ENCODE measurements around the gene SLC12A8. TPM values are rescaled to one million over a fixed set of nuclear protein-coding genes. Genes with fewer than 3 reads are reported as not detected.

SLC12A8 gene
- total and polyA plus RNA-seq, 4 donors = 4.2 to 5.2 (median 4.9) TPM

DNA sequence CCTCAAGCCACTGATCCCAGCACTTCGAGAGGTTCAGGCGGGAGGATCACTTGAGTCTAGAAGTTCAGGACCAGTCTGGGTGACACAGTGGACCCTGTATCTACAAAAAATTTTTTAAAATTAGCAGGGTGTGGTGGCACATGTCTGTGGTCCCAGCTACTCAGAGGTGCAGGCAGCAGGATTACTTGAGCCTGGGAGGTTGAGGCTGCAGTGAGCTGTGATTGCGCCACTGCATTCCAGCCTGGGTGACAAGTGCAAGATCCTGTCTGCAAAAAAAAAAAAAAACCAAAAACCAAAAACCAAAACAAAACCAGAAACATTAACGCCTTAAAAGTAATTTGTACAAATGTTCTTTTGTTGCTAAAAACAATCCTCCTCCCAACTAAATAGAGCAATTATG, 27.9 kb upstream of the SLC12A8 start:
- 100% methylated on average over 1 of the region's 4 CpGs for WGBS (ENCODE audit: insufficient coverage)

DNA sequence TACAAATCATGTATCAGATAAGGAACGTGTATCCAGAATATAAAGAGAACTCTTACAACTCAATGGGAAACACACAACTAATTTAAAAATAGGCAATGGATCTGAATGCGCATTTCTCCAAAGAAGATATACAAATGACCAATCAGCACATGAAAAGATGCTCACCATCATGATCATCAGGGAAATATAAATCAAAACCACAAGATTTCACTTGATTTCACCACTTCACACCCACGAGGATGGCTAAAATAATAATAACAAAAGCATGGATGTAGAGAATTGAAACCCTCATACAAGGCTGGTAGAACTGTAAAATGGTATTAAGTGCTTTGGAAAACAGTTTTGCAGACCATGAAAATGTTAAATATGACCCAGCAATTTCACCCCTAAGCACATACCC, 26.7 kb upstream of the SLC12A8 start:
- peaks cover 3% of the 10 kb centered on the region for H3K36me3 ChIP-seq (ENCODE audit: control insufficient read depth, insufficient read depth, low read length)
- DNase-seq (ENCODE audit: low read depth in 4 of 6, low spot score in 6 of 6) = no peak
- no peaks in the 10 kb centered on the region for H3K4me1 ChIP-seq (ENCODE audit: control insufficient read depth, insufficient read depth, low read length)
- H3K27me3 ChIP-seq (ENCODE audit: control insufficient read depth, insufficient read depth, low read length) = no peaks in the 10 kb centered on the region
- no CpG with 5 or more reads among the region's 3 CpGs for WGBS (ENCODE audit: insufficient coverage)
- no peaks in the 10 kb centered on the region for H3K9me3 ChIP-seq (ENCODE audit: control insufficient read depth, insufficient read depth, low read length)
- no peak overlapping the region for H3K4me3 ChIP-seq (ENCODE audit: low read depth, low read length)
- H3K27ac ChIP-seq (ENCODE audit: low read depth, low read length) = no peak overlapping the region

More for the DNA sequence above, 27.9 kb upstream of the SLC12A8 start:
- Histone ChIP-seq H3K9me3 (ENCODE audit: control insufficient read depth, insufficient read depth, low read length) (no peaks in the 10 kb centered on the region), H3K27ac (ENCODE audit: low read depth, low read length) (no peak overlapping the region), H3K27me3 (ENCODE audit: control insufficient read depth, insufficient read depth, low read length) (no peaks in the 10 kb centered on the region), H3K4me3 (ENCODE audit: low read depth, low read length) (no peak overlapping the region), H3K4me1 (ENCODE audit: control insufficient read depth, insufficient read depth, low read length) (no peaks in the 10 kb centered on the region), H3K36me3 (ENCODE audit: control insufficient read depth, insufficient read depth, low read length) (peaks cover 3% of the 10 kb centered on the region)
- no peak for DNase-seq (ENCODE audit: low read depth in 4 of 6, low spot score in 6 of 6)

DNA sequence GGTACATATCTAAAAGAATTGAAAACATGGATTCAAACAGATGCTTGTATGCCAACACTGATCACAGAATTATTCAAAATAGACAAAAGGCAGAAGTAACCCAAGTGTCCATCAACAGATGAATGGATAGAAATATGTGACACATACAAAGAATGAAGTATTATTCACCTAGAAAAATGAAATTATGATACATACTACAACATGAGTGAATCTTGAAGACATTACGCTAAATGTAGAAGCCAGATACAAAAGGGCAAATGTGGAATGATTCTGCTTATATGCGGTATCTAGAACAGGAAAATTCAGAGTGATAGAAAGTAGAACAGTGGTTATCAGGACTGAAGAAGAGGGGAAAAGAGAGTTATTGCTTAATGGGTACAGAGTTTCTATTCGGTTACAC, 26.2 kb upstream of the SLC12A8 start:
- H3K4me1 ChIP-seq (ENCODE audit: control insufficient read depth, insufficient read depth, low read length) = no peaks in the 10 kb centered on the region
- H3K36me3 ChIP-seq (ENCODE audit: control insufficient read depth, insufficient read depth, low read length) = peaks cover 3% of the 10 kb centered on the region
- no peaks in the 10 kb centered on the region for H3K27me3 ChIP-seq (ENCODE audit: control insufficient read depth, insufficient read depth, low read length)
- no peak overlapping the region for H3K27ac ChIP-seq (ENCODE audit: low read depth, low read length)
- no peak for DNase-seq (ENCODE audit: low read depth in 4 of 6, low spot score in 6 of 6)
- no peaks in the 10 kb centered on the region for H3K9me3 ChIP-seq (ENCODE audit: control insufficient read depth, insufficient read depth, low read length)
- WGBS (ENCODE audit: insufficient coverage) = no CpG with 5 or more reads among the region's 3 CpGs
- no peak overlapping the region for H3K4me3 ChIP-seq (ENCODE audit: low read depth, low read length)

DNA sequence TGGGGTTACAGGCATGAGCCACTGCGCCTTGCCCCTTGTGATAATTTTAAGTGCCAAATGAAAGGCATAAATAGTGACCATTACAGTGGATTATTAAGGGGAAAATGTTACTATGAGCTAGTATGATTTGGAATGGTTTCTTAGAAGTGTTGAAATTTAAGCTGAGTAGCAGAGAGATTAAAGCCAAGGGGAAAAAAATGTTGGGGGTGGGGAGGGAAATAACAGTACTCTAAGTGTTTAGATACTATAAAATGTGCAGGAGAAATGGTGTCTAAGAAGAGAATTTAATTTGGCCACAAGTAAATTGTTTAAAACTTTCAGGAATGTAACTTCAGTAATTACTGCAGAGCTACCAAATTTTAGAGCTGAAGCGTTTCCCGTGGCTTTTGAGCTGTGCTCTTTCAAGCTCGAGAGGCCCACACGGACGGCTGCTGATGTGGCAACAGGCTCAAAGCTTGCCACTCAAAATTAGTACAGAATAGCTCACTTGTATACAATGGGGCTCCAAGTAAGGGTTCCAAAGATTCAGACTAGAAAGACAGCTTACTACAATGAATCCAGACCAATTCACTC, 23.9 kb upstream of the SLC12A8 start:
- H3K9me3 ChIP-seq (ENCODE audit: control insufficient read depth, insufficient read depth, low read length) = no peaks in the 10 kb centered on the region
- H3K27ac ChIP-seq (ENCODE audit: low read depth, low read length) = no peak overlapping the region
- H3K36me3 ChIP-seq (ENCODE audit: control insufficient read depth, insufficient read depth, low read length) = peaks cover 8% of the 10 kb centered on the region
- no peak overlapping the region for H3K4me3 ChIP-seq (ENCODE audit: low read depth, low read length)
- H3K4me1 ChIP-seq (ENCODE audit: control insufficient read depth, insufficient read depth, low read length) = no peaks in the 10 kb centered on the region
- H3K27me3 ChIP-seq (ENCODE audit: control insufficient read depth, insufficient read depth, low read length) = no peaks in the 10 kb centered on the region
- peak in 1 of 6 donors; percentile 18 for DNase-seq (ENCODE audit: low read depth in 4 of 6, low spot score in 6 of 6)
- WGBS (ENCODE audit: insufficient coverage) = 35% methylated on average over 5 of the region's 6 CpGs

DNA sequence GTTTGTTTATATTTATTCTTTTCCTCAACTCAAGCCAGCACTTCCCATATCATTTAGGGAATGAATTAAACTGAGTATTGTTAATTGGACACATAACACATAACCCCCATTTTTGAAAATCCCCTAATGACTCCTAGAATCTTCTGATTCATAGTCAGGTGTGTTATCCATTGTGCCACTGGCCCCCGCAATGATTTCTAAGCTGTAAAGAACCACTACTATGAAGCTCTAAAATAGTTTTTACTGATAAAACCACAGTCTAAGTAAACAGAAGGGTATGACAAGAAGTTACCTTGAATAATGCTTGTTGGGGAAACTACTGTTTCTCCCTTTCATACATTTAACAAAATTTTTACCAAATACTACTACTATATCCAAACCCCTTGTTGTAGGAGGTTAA, 22.3 kb upstream of the SLC12A8 start:
- no peak overlapping the region for H3K4me3 ChIP-seq (ENCODE audit: low read depth, low read length)
- no CpG with 5 or more reads among the region's 1 CpG for WGBS (ENCODE audit: insufficient coverage)
- H3K36me3 ChIP-seq (ENCODE audit: control insufficient read depth, insufficient read depth, low read length) = peaks cover 8% of the 10 kb centered on the region
- no peak for DNase-seq (ENCODE audit: low read depth in 4 of 6, low spot score in 6 of 6)
- no peaks in the 10 kb centered on the region for H3K4me1 ChIP-seq (ENCODE audit: control insufficient read depth, insufficient read depth, low read length)
- H3K9me3 ChIP-seq (ENCODE audit: control insufficient read depth, insufficient read depth, low read length) = no peaks in the 10 kb centered on the region
- H3K27me3 ChIP-seq (ENCODE audit: control insufficient read depth, insufficient read depth, low read length) = no peaks in the 10 kb centered on the region
- no peak overlapping the region for H3K27ac ChIP-seq (ENCODE audit: low read depth, low read length)

DNA sequence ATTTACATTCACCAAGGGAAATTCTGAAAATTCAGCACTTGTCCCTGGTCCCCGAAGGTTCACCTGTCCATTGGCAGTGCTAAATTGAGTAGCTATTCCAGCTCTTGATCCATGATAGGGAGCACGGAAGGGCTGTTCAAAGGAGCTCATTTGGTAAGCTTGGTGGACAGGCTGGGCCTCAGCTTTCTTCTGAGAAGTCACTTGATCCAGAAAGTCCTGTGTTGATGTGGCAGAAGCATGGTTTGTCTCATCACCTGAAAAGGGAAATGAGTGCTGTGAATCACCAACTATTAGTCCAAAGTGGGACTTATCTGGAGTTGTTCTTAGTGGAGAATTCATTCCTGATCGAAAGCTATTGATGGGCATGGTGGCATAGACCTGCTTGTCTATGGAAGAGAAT, 19.9 kb upstream of the SLC12A8 start:
- Histone ChIP-seq H3K27ac (ENCODE audit: low read depth, low read length) (no peak overlapping the region), H3K27me3 (ENCODE audit: control insufficient read depth, insufficient read depth, low read length) (no peaks in the 10 kb centered on the region), H3K4me1 (ENCODE audit: control insufficient read depth, insufficient read depth, low read length) (no peaks in the 10 kb centered on the region), H3K9me3 (ENCODE audit: control insufficient read depth, insufficient read depth, low read length) (no peaks in the 10 kb centered on the region), H3K4me3 (ENCODE audit: low read depth, low read length) (no peak overlapping the region), H3K36me3 (ENCODE audit: control insufficient read depth, insufficient read depth, low read length) (peaks cover 8% of the 10 kb centered on the region)
- DNase-seq (ENCODE audit: low read depth in 4 of 6, low spot score in 6 of 6) = no peak
- WGBS (ENCODE audit: insufficient coverage) = 100% methylated on average over 3 of the region's 3 CpGs

DNA sequence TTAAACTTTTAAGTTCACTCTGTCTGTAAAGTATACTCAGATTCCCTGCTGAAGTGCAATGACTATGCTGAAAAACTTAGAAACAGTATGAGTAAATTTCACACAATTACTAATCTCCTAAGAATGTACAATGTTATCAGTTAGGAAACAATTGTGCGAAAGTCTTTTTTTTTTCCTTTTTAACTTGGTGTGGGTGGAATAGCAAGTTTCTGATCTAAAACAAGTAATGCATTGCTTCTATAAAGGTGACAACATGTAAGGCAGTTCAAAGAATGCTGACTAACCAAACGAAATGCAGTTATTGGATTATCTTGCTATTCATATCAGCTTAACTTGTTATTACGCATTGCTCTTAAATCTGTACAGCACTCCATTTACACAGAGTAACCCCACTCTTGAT, 19.3 kb upstream of the SLC12A8 start:
- Histone ChIP-seq H3K36me3 (ENCODE audit: control insufficient read depth, insufficient read depth, low read length) (peaks cover 6% of the 10 kb centered on the region), H3K4me3 (ENCODE audit: low read depth, low read length) (no peak overlapping the region), H3K27me3 (ENCODE audit: control insufficient read depth, insufficient read depth, low read length) (no peaks in the 10 kb centered on the region), H3K27ac (ENCODE audit: low read depth, low read length) (no peak overlapping the region), H3K9me3 (ENCODE audit: control insufficient read depth, insufficient read depth, low read length) (no peaks in the 10 kb centered on the region), H3K4me1 (ENCODE audit: control insufficient read depth, insufficient read depth, low read length) (no peaks in the 10 kb centered on the region)
- WGBS (ENCODE audit: insufficient coverage) = no CpG with 5 or more reads among the region's 3 CpGs
- DNase-seq (ENCODE audit: low read depth in 4 of 6, low spot score in 6 of 6) = no peak

DNA sequence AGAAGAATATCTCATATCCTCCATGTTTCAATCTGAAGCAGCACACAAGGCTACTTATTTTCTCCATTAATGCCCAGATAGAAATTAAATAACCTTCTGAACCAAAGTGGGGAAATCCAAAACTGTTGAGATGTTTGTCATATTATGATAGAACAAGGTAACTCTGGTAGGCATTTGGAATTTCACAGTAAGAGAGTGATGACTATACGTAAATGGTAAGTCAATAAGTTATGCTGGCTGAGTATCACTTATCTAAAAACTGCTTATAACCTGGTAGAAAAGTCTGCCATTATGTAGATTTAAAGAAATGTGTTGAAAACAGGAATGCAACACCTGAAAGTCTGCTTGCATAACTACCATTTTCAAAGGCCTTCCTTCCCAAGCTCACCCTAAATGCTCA, 17.2 kb upstream of the SLC12A8 start:
- DNase-seq (ENCODE audit: low read depth in 4 of 6, low spot score in 6 of 6) = no peak
- Histone ChIP-seq H3K4me3 (ENCODE audit: low read depth, low read length) (no peak overlapping the region), H3K27me3 (ENCODE audit: control insufficient read depth, insufficient read depth, low read length) (no peaks in the 10 kb centered on the region), H3K4me1 (ENCODE audit: control insufficient read depth, insufficient read depth, low read length) (no peaks in the 10 kb centered on the region), H3K27ac (ENCODE audit: low read depth, low read length) (no peak overlapping the region), H3K36me3 (ENCODE audit: control insufficient read depth, insufficient read depth, low read length) (peaks cover 6% of the 10 kb centered on the region), H3K9me3 (ENCODE audit: control insufficient read depth, insufficient read depth, low read length) (no peaks in the 10 kb centered on the region)
- WGBS (ENCODE audit: insufficient coverage) = no CpG with 5 or more reads among the region's 1 CpG

DNA sequence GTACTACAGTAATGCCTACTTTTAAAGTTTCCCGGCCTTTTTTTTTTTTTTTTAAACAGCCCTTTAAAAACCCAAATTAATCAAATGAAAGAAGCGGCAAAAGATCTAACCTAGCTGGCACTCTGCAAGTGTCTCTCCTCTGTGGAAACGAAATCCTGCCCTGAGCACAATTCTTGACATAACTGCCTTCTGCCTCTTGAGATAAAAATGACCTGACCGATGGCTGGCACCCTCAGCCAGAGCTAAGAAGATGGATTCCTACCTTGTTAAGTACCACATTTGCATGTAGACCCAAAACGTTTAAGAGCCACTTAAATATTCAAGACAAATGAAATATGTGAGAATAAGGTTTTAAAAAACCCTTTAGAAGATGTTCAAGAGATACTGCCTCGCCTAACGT, 16.6 kb upstream of the SLC12A8 start:
- peaks cover 6% of the 10 kb centered on the region for H3K36me3 ChIP-seq (ENCODE audit: control insufficient read depth, insufficient read depth, low read length)
- DNase-seq (ENCODE audit: low read depth in 4 of 6, low spot score in 6 of 6) = no peak
- 51% methylated on average over 3 of the region's 7 CpGs for WGBS (ENCODE audit: insufficient coverage)

DNA sequence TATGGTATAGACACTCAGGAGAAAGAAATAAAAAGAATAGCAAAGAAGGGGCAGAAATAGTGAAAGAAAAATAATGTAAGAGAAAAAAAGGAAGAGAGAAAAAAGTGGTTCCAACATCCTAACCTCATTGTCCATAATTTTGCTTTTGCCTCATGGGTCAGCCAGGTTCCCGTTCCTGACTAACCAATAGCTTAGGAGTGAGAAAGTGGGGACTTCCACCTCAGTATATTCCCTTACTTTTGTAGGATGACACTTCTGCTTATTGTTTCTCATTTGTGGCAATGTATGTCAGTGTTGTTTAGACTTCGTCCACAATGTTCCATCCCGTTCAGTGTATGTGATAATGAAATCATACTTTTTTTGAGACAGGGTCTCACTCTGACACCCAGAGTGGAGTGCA, 9.3 kb upstream of the SLC12A8 start:
- Histone ChIP-seq H3K36me3 (ENCODE audit: control insufficient read depth, insufficient read depth, low read length) (no peaks in the 10 kb centered on the region), H3K27ac (ENCODE audit: low read depth, low read length) (no peak overlapping the region), H3K4me1 (ENCODE audit: control insufficient read depth, insufficient read depth, low read length) (peaks cover 3% of the 10 kb centered on the region), H3K27me3 (ENCODE audit: control insufficient read depth, insufficient read depth, low read length) (no peaks in the 10 kb centered on the region), H3K9me3 (ENCODE audit: control insufficient read depth, insufficient read depth, low read length) (no peaks in the 10 kb centered on the region), H3K4me3 (ENCODE audit: low read depth, low read length) (no peak overlapping the region)
- no CpG with 5 or more reads among the region's 3 CpGs for WGBS (ENCODE audit: insufficient coverage)
- DNase-seq (ENCODE audit: low read depth in 4 of 6, low spot score in 6 of 6) = no peak

More for the DNA sequence above, 16.6 kb upstream of the SLC12A8 start:
- Histone ChIP-seq H3K4me1 (ENCODE audit: control insufficient read depth, insufficient read depth, low read length) (no peaks in the 10 kb centered on the region), H3K27ac (ENCODE audit: low read depth, low read length) (no peak overlapping the region), H3K9me3 (ENCODE audit: control insufficient read depth, insufficient read depth, low read length) (no peaks in the 10 kb centered on the region), H3K4me3 (ENCODE audit: low read depth, low read length) (no peak overlapping the region), H3K27me3 (ENCODE audit: control insufficient read depth, insufficient read depth, low read length) (no peaks in the 10 kb centered on the region)

All from spinal cord (tissue), 10 donors.